ENCODE results near the gene GLI2. TPM values are rescaled to one million over a fixed set of nuclear protein-coding genes. Genes with fewer than 3 reads are reported as not detected.

GLI2 gene
- polyA plus RNA-seq, 3 donors, result not detected

GRCh38 chr2:120778244-120778643, 42.6 kb downstream of the GLI2 start:
- H4K20me1 ChIP-seq (ENCODE audit: insufficient read depth, low read length), result no peaks in the 10 kb centered on the region
- Mint-ChIP-seq H3K4me1 (peaks cover 2% of the 10 kb centered on the region), H3K27ac (no peak overlapping the region), H3K27me3 (ENCODE audit: low read depth in 3 of 3) (peaks cover 0 to 5% (median 4%) of the 10 kb centered on the region in 3 donors), H3K4me3 (no peak overlapping the region), H3K36me3 (no peaks in the 10 kb centered on the region), H3K9me3 (no peaks in the 10 kb centered on the region)
- H3K4me3 ChIP-seq (replicated peaks in 1 of 3; ENCODE audit: low read depth in 2 of 3, low read length in 3 of 3), result no peak overlapping the region
- H3K9me3 ChIP-seq (replicated peaks in 1 of 2; ENCODE audit: control insufficient read depth in 1 of 2, insufficient read depth in 1 of 2, low read length in 2 of 2), result no peaks in the 10 kb centered on the region
- no peak overlapping the region for H2AFZ ChIP-seq (ENCODE audit: insufficient read depth, low read depth, low read length, poor library complexity, severe bottlenecking)
- no peaks in the 10 kb centered on the region for H3K4me1 ChIP-seq (ENCODE audit: control insufficient read depth in 1 of 2, insufficient read depth in 2 of 2, low read length in 2 of 2)
- H3K4me2 ChIP-seq (replicated peaks; ENCODE audit: extremely low read depth, low read length, poor library complexity, severe bottlenecking), result no peak overlapping the region
- no peaks in the 10 kb centered on the region for H3K27me3 ChIP-seq (ENCODE audit: control insufficient read depth in 2 of 2, insufficient read depth in 2 of 2, low read length in 2 of 2)
- H3K79me2 ChIP-seq (ENCODE audit: insufficient read depth, low read length), result no peaks in the 10 kb centered on the region
- WGBS (ENCODE audit: insufficient coverage), result 92% methylated on average over 12 of the region's 12 CpGs
- DNase-seq, result no peak
- intact Hi-C loops (cut with micrococcal nuclease), result no loop called here
- no peaks in the 10 kb centered on the region for H3K36me3 ChIP-seq (replicated peaks in 1 of 2; ENCODE audit: control insufficient read depth in 1 of 2, insufficient read depth in 2 of 2, low read length in 2 of 2)
- TF ChIP-seq CTCF (IDR thresholded peaks at IDR 0.05), result no peak
- no peak overlapping the region for H3K9ac ChIP-seq (ENCODE audit: insufficient read depth, low read length, poor library complexity, severe bottlenecking)
- no peak overlapping the region for H3K27ac ChIP-seq (ENCODE audit: low read depth in 1 of 2, low read length in 2 of 2)

GRCh38 chr2:120779781-120780283, 44.2 kb downstream of the GLI2 start:
- Mint-ChIP-seq H3K27ac (no peak overlapping the region), H3K4me3 (no peak overlapping the region), H3K9me3 (no peaks in the 10 kb centered on the region), H3K27me3 (ENCODE audit: low read depth in 3 of 3) (peaks cover 5 to 9% (median 9%) of the 10 kb centered on the region in 3 donors), H3K36me3 (no peaks in the 10 kb centered on the region), H3K4me1 (peaks cover 4% of the 10 kb centered on the region)
- no peaks in the 10 kb centered on the region for H3K79me2 ChIP-seq (ENCODE audit: insufficient read depth, low read length)
- intact Hi-C loops (cut with micrococcal nuclease), result no loop called here
- no peaks in the 10 kb centered on the region for H3K36me3 ChIP-seq (replicated peaks in 1 of 2; ENCODE audit: control insufficient read depth in 1 of 2, insufficient read depth in 2 of 2, low read length in 2 of 2)
- WGBS (ENCODE audit: insufficient coverage), result 80% methylated on average over 3 of the region's 13 CpGs
- H3K9me3 ChIP-seq (replicated peaks in 1 of 2; ENCODE audit: control insufficient read depth in 1 of 2, insufficient read depth in 1 of 2, low read length in 2 of 2), result no peaks in the 10 kb centered on the region
- H3K4me2 ChIP-seq (replicated peaks; ENCODE audit: extremely low read depth, low read length, poor library complexity, severe bottlenecking), result no peak overlapping the region
- H3K27ac ChIP-seq (ENCODE audit: low read depth in 1 of 2, low read length in 2 of 2), result no peak overlapping the region
- H2AFZ ChIP-seq (ENCODE audit: insufficient read depth, low read depth, low read length, poor library complexity, severe bottlenecking), result no peak overlapping the region
- TF ChIP-seq CTCF (IDR thresholded peaks at IDR 0.05), result no peak
- H3K4me3 ChIP-seq (replicated peaks in 1 of 3; ENCODE audit: low read depth in 2 of 3, low read length in 3 of 3), result no peak overlapping the region
- DNase-seq, result no peak
- H3K27me3 ChIP-seq (ENCODE audit: control insufficient read depth in 2 of 2, insufficient read depth in 2 of 2, low read length in 2 of 2), result no peaks in the 10 kb centered on the region
- no peaks in the 10 kb centered on the region for H4K20me1 ChIP-seq (ENCODE audit: insufficient read depth, low read length)
- no peak overlapping the region for H3K9ac ChIP-seq (ENCODE audit: insufficient read depth, low read length, poor library complexity, severe bottlenecking)
- H3K4me1 ChIP-seq (ENCODE audit: control insufficient read depth in 1 of 2, insufficient read depth in 2 of 2, low read length in 2 of 2), result no peaks in the 10 kb centered on the region

All from CD14-positive monocyte (primary cell).